Measurements from ENCODE around the gene KAT2A.

- no peak for TF ChIP-seq CTCF (conservative IDR thresholded peaks at IDR 0.05)
- no peak for TF ChIP-seq EZH2 (IDR thresholded peaks at IDR 0.05; ENCODE audit: low read depth)
Observed at GRCh38 chr17:42126836-42127235, 5.7 kb upstream of the KAT2A start.
